Measurements from ENCODE around the gene KMT2E.

The KMT2E gene

DNA sequence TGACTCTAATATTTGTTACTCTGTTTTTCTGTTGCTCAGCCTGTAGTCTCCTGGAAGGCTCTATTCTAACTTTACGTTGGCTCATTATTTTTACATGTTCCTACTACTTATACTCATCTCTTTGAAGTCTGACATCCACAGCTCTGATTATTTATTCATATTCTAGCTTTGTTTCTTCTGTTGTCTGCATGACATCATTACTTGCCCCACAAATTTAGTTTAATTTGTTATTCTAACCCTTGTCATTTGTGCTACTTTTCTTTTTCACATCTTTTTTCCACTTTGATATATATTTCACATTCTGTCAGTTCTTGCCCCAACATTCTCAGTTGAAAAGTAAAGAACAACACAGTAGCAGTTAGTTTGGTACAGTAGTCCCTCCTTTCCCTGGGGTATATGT is 51.1 kb downstream of the KMT2E start:
- TF ChIP-seq POLR2AphosphoS5 (IDR thresholded peaks at IDR 0.05; ENCODE audit: low read depth, low read length) (no peak), POU2F2 (IDR thresholded peaks at IDR 0.05; ENCODE audit: low read depth, low read length) (no peak), TAF1 (IDR thresholded peaks at IDR 0.05; ENCODE audit: low read depth, low read length) (no peak), SPI1 (IDR thresholded peaks at IDR 0.05; ENCODE audit: low read depth, low read length) (no peak), PAX5 (IDR thresholded peaks at IDR 0.05; ENCODE audit: insufficient read depth, low read length, severe bottlenecking) (no peak), POLR2A (IDR thresholded peaks at IDR 0.05; ENCODE audit: low read depth, low read length) (no peak)
- FAIRE-seq: no peak
- no peak for DNase-seq (ENCODE audit: insufficient read length, low spot score)

DNA sequence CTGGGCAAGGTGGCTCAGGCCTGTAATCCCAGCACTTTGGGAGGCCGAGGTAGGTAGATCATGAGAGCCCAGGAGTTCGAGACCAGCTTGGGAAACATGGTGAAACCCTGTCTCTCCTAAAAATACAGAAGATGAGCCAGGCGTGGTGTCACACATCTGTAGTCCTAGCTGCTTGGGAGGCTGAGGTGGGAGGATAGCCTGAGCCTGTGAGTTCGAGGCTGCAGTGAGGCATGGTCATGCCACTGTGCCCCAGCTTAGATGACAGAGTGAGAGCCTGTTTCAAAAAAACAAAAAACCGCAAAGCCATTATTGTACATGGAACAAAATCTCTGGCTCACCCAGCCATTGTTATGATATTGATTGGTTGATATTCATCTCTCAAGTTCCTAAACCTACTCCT is 53.7 kb downstream of the KMT2E start:
- no peak for FAIRE-seq
- no peak for DNase-seq (ENCODE audit: insufficient read length, low spot score)
- TF ChIP-seq POU2F2 (IDR thresholded peaks at IDR 0.05; ENCODE audit: low read depth, low read length): no peak

DNA sequence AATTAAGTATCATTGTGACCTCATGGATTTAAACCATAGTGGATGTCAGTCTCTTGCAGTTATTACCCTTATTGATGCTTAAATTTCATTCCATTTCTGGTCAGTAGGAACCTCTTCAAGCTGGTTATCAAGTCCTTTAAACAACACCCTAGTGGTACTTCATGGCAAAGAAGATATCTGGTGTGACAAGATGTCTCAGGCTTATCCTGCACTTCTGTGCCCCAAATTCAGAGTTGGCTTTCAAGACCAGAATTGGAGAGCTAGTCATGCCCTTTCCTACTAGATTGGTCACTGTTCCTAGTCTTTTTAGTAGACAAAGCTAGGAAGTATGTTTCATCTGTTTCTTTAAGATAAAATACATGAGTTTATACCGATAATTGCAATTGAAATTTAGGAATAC is 54.9 kb downstream of the KMT2E start:
- no peak for FAIRE-seq
- no peak for DNase-seq (ENCODE audit: insufficient read length, low spot score)
- TF ChIP-seq POLR2A (IDR thresholded peaks at IDR 0.05; ENCODE audit: low read depth, low read length) (no peak), PAX5 (IDR thresholded peaks at IDR 0.05; ENCODE audit: insufficient read depth, low read length, severe bottlenecking) (no peak), POLR2AphosphoS5 (IDR thresholded peaks at IDR 0.05; ENCODE audit: low read depth, low read length) (no peak), SPI1 (IDR thresholded peaks at IDR 0.05; ENCODE audit: low read depth, low read length) (no peak), TAF1 (IDR thresholded peaks at IDR 0.05; ENCODE audit: low read depth, low read length) (no peak), POU2F2 (IDR thresholded peaks at IDR 0.05; ENCODE audit: low read depth, low read length) (no peak)

DNA sequence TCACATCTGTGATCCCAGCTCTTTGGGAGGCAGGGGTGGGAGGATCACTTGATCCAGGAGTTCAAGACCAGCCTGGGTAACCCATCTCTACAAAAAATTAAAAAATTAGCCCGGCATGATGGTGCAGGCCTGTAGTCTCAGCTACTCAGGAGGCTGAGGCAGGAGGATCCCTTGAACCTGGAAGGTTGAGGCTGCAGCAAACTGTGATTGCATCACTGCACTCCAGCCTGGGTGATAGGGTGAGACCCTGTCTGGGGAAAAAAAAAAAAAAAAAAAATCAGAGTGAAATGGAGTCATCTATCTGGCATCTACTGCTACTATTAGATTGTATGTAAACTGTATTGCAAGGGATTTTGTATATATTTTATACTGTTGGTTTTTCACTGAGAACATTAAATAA is 59.1 kb downstream of the KMT2E start:
- no peak for FAIRE-seq
- no peak for DNase-seq (ENCODE audit: insufficient read length, low spot score)
- TF ChIP-seq PAX5 (IDR thresholded peaks at IDR 0.05; ENCODE audit: insufficient read depth, low read length, severe bottlenecking): no peak
- no peak for TF ChIP-seq POLR2AphosphoS5 (IDR thresholded peaks at IDR 0.05; ENCODE audit: low read depth, low read length)
- no peak for TF ChIP-seq SPI1 (IDR thresholded peaks at IDR 0.05; ENCODE audit: low read depth, low read length)
- no peak for TF ChIP-seq TAF1 (IDR thresholded peaks at IDR 0.05; ENCODE audit: low read depth, low read length)
- no peak for TF ChIP-seq POU2F2 (IDR thresholded peaks at IDR 0.05; ENCODE audit: low read depth, low read length)

DNA sequence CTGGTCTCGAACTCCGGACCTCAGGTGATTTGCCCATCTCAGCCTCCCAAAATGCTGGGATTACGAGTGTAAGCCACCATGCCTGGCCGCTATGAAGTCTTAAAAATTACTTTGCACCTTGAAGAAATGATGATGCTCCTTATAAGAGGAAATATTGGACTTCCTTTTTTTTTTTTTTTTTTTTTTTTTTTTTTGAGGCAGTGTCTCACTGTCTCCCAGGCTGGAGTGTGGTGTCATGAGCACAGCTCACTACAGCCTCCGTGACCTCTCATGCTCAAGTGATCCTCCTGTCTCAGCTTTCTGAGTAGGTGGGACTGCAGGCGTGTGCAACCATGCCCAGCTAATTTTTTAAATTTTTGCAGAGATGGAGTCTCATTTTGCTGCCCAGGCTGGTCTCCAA is 65.3 kb downstream of the KMT2E start:
- DNase-seq (ENCODE audit: insufficient read length, low spot score): no peak
- no peak for TF ChIP-seq TAF1 (IDR thresholded peaks at IDR 0.05; ENCODE audit: low read depth, low read length)
- TF ChIP-seq SPI1 (IDR thresholded peaks at IDR 0.05; ENCODE audit: low read depth, low read length): no peak
- TF ChIP-seq PAX5 (IDR thresholded peaks at IDR 0.05; ENCODE audit: insufficient read depth, low read length, severe bottlenecking): no peak
- no peak for TF ChIP-seq POLR2AphosphoS5 (IDR thresholded peaks at IDR 0.05; ENCODE audit: low read depth, low read length)
- TF ChIP-seq POU2F2 (IDR thresholded peaks at IDR 0.05; ENCODE audit: low read depth, low read length): no peak
- TF ChIP-seq POLR2A (IDR thresholded peaks at IDR 0.05; ENCODE audit: low read depth, low read length): no peak
- FAIRE-seq: no peak

DNA sequence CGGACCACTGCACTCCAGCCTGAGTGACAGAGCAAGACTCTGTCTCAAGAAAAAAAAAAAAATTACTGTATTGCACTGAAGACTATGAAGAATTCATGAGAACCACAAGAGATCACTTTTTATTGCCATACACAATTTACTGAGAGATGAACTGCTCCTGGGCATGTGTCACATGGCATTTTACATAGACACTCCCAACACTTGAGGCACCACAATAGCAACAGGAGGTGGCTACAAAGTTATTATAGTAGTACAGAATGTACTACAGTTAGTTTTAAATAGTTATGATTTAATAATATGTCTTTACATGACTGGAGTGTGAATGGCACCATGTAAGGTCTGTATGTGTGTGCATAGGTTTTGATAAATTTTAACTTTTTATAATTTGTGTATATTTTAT is 70.6 kb downstream of the KMT2E start:
- TF ChIP-seq POLR2A (IDR thresholded peaks at IDR 0.05; ENCODE audit: low read depth, low read length) (no peak), TAF1 (IDR thresholded peaks at IDR 0.05; ENCODE audit: low read depth, low read length) (no peak), PAX5 (IDR thresholded peaks at IDR 0.05; ENCODE audit: insufficient read depth, low read length, severe bottlenecking) (no peak), POU2F2 (IDR thresholded peaks at IDR 0.05; ENCODE audit: low read depth, low read length) (no peak), SPI1 (IDR thresholded peaks at IDR 0.05; ENCODE audit: low read depth, low read length) (no peak), POLR2AphosphoS5 (IDR thresholded peaks at IDR 0.05; ENCODE audit: low read depth, low read length) (no peak)
- no peak for FAIRE-seq

DNA sequence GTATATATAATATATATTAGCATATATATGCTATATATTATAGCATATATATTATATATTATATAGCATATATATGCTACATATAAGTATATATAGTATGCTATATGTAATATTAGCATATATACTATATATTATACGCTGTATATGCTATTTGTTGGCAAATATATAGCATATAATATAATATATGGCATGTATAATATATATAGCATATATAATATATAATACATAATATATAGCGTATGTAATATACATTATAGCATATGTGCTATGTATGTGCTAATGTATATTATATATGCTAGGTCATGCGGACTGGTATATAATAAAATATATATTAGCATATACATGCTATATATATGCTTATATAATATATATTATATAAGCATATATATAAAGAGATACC is 72.8 kb downstream of the KMT2E start:
- FAIRE-seq (no peak), DNase-seq (ENCODE audit: insufficient read length, low spot score) (no peak)
- TF ChIP-seq TAF1 (IDR thresholded peaks at IDR 0.05; ENCODE audit: low read depth, low read length): no peak
- TF ChIP-seq SPI1 (IDR thresholded peaks at IDR 0.05; ENCODE audit: low read depth, low read length): no peak
- no peak for TF ChIP-seq POU2F2 (IDR thresholded peaks at IDR 0.05; ENCODE audit: low read depth, low read length)
- TF ChIP-seq POLR2AphosphoS5 (IDR thresholded peaks at IDR 0.05; ENCODE audit: low read depth, low read length): no peak
- TF ChIP-seq POLR2A (IDR thresholded peaks at IDR 0.05; ENCODE audit: low read depth, low read length): no peak
- no peak for TF ChIP-seq PAX5 (IDR thresholded peaks at IDR 0.05; ENCODE audit: insufficient read depth, low read length, severe bottlenecking)

More for the DNA sequence above, 70.6 kb downstream of the KMT2E start:
- no peak for DNase-seq (ENCODE audit: insufficient read length, low spot score)

DNA sequence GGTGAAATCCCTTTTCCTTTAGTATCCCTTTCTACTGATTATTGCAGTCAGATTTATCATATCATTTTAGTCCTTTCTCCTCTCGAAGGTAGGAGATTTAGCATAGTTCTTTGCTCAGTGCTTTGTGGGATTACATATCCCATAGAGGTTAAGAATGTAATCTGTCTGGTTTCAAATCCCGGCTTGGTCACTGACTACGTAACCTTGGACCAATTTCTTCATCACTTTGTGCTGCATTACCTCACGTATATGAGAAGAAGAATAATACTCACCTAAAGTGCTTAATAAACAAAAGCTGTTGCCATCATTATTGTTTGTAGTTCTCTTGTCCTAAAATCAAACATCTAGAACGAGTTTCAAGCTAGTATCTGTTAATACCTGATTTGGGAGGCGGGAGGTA is 74.0 kb downstream of the KMT2E start:
- FAIRE-seq: peak; percentile 5
- TF ChIP-seq TAF1 (IDR thresholded peaks at IDR 0.05; ENCODE audit: low read depth, low read length) (no peak), POU2F2 (IDR thresholded peaks at IDR 0.05; ENCODE audit: low read depth, low read length) (no peak)

DNA sequence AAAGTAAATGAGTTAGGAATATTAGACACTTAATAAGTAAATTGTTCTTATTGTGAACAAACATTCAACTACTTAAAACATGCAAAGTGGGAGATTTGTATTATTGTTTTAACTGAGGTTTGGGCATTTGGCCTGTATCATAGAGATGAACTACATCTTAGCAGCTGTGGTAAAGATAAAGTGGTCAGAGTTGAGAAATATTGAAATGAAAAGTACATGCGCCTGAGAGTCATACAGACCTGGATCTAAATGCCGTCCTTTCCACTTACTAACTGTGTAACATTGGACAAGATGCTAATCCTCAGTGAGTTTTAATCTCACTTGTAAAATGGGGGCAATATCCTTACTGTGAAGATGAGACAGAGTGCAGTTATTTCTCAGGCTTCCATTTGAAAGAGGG is 74.5 kb downstream of the KMT2E start:
- DNase-seq (ENCODE audit: insufficient read length, low spot score) (no peak), FAIRE-seq (no peak)
- TF ChIP-seq POLR2A (IDR thresholded peaks at IDR 0.05; ENCODE audit: low read depth, low read length) (no peak), PAX5 (IDR thresholded peaks at IDR 0.05; ENCODE audit: insufficient read depth, low read length, severe bottlenecking) (no peak), POLR2AphosphoS5 (IDR thresholded peaks at IDR 0.05; ENCODE audit: low read depth, low read length) (no peak), SPI1 (IDR thresholded peaks at IDR 0.05; ENCODE audit: low read depth, low read length) (no peak), TAF1 (IDR thresholded peaks at IDR 0.05; ENCODE audit: low read depth, low read length) (no peak), POU2F2 (IDR thresholded peaks at IDR 0.05; ENCODE audit: low read depth, low read length) (no peak)

More for the DNA sequence above, 74.0 kb downstream of the KMT2E start:
- no peak for DNase-seq (ENCODE audit: insufficient read length, low spot score)

DNA sequence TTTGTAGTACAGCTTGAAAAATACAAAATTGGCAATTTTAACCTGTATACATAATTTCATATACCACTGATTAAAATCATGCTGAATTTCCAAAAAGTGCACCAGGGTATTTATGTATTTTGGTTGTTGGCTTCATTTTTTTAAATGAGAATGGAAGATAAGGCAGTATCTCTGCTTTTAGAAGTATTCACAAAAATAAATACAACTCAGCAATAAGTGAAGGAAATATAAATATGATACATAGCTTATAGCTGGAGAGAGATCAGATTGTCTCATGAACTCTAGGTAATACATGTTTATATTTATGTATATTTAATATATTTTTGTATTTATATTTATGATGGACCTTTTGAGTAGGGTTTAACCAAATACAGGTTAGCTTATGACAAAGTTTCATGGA is 81.0 kb downstream of the KMT2E start:
- no peak for TF ChIP-seq TAF1 (IDR thresholded peaks at IDR 0.05; ENCODE audit: low read depth, low read length)
- no peak for TF ChIP-seq POLR2A (IDR thresholded peaks at IDR 0.05; ENCODE audit: low read depth, low read length)
- TF ChIP-seq SPI1 (IDR thresholded peaks at IDR 0.05; ENCODE audit: low read depth, low read length): no peak
- no peak for TF ChIP-seq POLR2AphosphoS5 (IDR thresholded peaks at IDR 0.05; ENCODE audit: low read depth, low read length)
- no peak for TF ChIP-seq PAX5 (IDR thresholded peaks at IDR 0.05; ENCODE audit: insufficient read depth, low read length, severe bottlenecking)
- no peak for TF ChIP-seq POU2F2 (IDR thresholded peaks at IDR 0.05; ENCODE audit: low read depth, low read length)
- no peak for FAIRE-seq
- DNase-seq (ENCODE audit: insufficient read length, low spot score): no peak
